ENCODE measurements around the gene GPX3.

Gene GPX3

DNA sequence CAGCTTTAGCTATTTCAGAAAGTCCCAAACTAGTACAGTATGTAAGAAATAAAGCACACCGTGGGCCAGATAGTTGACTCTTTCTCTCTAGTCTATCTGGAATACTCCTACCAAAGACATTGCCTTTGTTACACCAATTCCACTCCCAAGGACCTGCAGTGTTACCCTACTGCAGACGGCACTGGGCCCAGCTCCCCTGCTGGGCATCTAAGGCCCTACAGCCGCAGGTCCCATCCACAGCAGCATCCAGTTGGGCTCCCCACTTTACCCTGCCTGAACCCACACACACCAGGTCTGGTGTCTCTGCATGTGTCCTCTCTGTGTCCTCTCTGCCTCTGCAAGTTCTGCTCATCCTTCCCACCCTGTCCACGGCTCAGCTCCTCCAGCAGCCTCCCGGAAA lies 37.9 kb downstream of the GPX3 start:
- DNase-seq, result no peak

DNA sequence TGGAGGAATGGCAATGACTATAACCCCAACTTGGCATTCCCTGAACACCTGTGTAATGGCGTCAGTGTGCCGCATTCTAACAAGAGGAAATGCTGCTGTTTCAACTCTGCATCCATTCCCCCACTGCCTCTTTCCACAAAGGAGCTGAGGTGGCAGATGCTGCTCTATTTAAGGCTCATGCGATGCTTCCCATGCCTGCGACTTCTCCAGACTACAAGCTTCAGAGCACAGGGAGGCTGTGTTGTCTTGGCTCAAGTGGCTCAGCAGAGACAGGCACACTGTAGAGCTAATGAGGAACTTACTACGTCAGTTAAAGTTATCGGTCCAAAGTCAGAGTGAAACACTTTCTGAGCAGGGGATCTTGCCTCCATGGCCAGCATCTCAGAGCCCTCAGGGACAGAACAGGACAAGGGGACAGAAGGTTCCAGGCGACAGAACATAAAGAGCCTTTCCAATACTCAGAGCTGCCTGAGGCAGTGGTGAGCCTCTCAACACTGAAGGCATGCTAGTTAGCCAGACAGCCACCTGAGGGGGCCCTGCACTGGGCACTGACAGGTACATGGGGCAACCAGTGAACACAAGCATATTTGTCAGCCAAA lies 38.6 kb downstream of the GPX3 start:
- DNase-seq, result no peak

DNA sequence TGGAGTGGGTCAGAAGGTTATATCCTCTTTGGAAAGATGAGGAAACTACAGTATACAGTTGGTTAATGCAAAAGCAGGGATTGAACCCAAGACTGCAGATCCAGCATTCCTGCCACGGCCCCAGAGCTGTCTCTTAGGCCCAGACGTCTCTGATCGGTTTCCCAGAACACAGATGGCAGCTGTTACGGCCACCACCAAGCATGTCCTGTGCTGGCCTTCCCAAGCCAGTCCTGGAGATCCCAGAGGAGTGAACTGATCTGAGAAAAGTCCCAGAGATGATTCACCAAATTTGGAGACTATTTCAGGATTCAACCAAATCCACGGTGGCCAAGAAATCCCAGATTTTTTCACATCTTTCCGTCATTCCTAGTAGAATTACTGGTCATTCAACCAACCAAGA lies 40.4 kb downstream of the GPX3 start:
- DNase-seq, result no peak

DNA sequence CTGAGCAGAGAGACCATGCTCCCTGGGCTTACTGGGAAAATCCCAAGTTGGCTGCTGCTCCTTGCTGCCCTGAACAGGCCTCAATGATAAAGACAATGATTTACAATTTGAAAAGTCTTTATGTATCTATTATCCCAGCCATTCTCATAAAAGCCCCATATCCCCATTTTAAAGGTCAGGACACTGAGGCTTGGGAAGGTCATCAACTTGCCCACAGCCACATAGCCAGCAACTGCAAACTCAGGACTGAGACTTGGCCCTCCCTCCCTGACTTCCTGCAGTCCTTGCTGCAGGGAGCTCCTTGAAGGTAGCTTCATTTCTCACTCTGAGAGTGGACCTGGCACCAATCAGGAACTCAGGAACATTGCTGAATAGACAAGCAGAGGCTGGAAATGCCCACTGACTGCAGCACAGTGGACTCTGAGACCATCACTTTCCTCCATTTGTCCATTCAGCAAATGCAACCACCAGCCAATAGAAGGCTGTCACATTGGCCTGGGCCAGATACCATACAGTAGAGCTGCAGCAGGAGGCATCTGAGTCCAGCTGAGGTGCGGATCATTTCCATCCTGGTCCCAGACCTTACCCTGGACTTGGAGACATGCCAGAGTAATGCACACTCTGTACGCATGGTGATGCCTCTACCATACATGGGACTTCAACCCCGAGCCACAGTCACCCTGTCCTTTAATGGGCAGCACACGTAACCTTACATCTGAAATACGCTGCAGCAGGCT lies 42.2 kb downstream of the GPX3 start:
- no peak for DNase-seq

DNA sequence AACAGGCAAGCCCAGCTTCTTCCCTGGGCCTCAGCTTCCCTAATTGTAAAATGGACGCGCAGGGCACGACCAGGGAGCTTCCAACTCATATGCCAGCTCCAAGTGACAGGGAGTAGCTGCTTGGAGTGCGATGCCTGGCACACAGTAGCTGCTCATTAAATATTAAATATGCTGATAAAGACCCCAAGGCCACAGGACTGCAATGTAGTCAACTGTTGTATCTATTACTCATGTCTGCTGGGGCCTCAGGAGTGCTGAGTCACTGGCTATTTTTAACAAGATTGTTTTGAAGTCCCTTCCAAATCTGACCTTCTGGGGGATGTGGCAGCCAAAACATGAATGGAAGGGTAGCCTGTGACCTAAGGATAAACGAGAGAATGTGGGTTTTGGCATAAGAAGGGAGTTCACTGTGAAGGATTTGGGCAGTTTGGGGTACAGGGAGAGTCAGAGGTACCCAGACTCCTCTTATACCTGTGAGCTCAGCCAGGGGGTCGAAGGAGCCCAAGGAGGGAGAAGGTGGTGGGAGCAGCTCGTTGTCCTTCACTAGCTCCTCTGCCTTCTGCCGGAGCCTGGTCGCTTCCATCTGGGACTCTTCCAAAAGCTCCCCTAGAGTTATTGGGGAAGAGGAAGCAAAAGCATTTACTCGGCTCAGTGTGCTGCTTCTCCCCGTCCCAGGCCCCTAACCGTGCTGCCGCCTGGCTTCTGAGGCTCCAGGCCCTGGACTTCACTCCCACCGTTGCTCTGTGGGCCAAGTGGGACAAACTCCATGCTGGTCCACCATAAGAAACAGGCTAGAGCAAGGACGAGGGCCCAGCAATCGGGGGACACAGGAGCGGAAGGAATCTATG lies 43.0 kb downstream of the GPX3 start:
- no peak for DNase-seq

DNA sequence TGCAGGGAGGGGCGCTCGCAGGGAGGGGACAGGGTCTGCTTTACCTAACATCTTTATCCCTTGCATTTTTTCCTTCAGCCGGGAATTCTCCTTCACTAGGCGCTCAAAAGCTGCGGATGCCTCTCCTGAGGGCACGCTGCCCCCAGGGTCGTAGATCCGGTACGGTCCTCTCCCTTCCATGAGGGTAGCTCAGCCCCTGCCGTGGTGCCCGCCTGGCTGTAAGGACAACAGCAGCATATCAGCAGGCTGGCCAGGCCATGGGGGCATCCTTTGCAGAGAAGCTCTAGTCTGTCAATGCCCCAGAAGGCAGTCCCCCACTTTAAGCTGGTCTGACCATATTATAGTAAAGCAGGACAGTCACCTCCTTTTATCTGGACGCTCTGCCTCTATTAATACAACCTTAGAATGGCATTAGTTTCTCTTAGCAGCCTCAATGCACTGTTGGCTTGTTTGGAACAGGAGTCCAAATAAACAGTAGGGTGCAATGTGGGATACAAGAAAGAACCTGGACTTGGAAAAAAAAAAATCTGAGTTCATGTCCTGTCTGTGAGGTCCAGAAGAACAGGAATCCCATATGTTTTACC lies 44.6 kb downstream of the GPX3 start:
- no peak for DNase-seq

DNA sequence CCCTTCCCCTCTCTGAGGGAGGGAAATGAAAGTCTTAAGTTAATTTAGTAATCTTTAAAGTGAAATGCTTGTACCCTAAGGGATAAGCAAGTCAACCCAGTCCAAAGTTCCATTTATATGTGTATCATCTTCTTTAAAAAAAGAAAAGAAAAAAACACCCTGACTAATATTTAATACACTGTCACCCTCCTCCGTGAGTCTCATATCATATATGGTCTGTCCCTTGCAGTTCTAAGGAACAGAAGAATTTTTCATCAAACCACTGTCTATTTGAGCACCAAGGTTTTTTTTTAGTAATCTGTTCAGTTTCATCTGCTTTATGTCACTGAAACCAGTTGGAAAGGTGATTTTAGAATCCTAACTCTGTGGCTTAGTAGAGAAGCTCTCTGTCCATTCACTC lies 45.2 kb downstream of the GPX3 start:
- no peak for DNase-seq

DNA sequence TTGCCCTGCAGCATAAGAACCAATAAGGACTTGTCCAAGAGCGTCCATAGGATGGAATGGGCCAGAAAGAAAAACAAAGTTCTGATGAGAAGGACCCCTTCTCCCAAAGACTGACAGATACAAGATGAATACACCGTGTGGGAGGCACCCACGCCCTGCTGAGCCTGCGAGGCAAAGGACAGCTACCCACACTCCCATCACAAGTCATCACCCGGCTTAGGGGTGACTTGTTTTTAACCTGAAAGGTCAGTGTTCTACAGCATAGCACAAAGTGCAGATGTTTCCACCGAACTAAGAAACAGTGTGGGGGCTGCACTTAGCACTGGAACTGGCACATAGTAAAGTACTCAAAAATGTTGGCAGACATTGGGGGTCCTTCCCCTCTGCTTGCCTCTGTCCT lies 46.5 kb downstream of the GPX3 start:
- no peak for DNase-seq

DNA sequence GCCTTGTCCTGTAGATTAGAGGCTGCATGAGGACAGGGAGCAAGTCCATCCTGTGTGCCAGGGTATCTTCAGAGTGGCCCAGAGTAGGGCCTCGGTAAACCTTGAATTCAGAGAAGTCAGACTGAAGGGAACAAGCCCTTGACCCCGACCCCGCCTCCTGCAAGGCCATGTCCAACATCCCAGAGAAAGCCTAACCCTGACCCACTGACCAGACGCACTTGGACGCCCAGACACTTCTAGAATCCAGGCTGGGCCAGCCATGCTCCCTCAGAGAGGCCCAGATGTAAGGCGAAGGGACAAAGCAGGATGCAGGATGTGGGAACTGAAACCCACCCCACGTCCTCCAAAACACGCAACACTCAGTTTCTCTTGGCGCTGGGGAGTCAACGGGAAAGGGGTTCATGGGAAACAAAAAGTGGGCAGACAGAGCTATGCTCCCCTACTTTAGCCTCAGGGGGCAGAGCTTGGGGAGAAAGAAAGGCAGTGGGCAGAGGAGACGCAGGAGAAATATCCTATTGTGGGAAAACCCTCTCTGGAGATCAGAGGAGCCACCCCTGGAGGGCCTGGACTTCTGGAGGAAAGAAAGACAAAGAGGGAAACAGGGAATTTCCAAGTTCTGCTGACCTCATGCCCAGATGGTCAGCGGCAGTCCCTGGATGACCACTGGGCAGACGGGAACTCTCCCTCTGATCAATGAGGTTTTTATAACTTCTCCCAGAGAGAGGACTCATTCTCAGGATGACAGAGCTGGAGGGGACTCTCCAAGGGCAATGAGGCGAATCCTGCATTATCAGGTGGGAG lies 47.4 kb downstream of the GPX3 start:
- DNase-seq, result no peak

DNA sequence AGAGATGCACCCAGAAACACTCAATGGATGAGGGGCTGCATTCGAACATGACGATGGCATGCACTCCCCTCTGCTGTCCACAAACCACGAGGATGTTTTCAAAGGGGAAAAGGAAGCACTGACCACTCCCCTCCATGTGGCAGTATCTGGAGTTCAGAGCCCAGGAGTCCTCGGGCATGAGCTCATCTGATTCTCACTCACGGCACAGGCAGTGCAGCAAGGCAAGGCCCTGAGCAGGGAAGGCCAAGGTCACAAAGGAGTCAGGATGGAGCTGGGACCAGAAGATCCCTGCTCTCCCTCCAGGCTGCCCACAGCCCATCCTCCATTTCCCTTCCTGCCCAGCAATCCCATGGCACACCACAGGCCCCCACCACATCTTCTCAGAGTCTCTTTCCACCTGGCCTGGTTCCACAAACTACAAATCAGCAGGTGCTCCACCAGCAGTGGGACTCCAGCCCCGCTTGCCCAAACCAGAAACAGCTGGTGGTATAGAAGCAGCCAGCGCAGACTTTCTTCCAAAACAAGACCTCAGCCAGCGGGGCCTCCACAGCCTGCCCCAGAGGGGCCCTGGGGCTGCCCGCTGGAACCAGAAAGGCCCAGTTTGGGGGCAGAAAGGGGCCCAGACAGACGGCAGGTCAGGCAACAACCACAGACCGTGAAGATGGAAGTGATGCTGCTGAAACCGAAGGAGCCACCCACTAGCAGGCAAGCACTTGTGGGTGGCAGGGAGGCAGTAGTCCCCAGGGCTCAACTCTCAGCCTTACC lies 48.2 kb downstream of the GPX3 start:
- no peak for DNase-seq

DNA sequence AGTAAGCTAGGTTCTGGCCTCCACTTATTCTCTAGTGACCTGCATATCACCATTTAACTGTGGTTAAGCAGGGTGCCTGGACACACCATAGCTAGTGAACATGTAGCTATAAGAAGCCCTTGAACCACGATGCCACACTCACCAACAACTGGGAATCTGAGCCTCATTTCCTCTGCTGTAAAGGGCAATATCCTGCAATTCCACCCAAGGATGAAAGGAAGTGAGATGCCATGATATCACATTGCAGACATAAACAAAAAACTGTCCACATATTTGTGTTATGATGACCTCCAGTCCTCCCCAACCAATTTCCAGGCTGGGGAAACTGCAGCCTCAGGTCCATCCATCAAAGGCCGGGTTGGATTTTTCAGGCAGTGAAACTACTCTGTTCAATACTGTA lies 50.1 kb downstream of the GPX3 start:
- no peak for DNase-seq

DNA sequence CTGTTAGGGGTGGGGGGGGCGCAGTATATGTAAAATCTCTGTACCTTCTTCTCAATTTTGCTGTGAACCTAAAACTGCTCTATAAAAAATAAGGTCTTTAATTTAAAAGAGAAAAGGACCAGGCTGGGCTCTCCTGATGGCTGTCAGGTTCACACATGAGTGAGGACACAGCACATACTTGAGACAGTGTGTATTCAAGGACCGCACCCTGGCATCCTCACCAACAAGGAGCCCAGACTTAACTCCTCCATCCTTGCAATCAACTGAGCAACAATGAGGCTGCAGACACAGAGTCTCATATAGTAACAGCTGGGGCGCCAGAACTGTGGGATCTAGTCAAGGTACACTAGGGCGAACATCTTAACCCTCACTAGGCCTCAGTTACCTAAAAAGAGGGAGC lies 50.6 kb downstream of the GPX3 start:
- DNase-seq, result no peak

DNA sequence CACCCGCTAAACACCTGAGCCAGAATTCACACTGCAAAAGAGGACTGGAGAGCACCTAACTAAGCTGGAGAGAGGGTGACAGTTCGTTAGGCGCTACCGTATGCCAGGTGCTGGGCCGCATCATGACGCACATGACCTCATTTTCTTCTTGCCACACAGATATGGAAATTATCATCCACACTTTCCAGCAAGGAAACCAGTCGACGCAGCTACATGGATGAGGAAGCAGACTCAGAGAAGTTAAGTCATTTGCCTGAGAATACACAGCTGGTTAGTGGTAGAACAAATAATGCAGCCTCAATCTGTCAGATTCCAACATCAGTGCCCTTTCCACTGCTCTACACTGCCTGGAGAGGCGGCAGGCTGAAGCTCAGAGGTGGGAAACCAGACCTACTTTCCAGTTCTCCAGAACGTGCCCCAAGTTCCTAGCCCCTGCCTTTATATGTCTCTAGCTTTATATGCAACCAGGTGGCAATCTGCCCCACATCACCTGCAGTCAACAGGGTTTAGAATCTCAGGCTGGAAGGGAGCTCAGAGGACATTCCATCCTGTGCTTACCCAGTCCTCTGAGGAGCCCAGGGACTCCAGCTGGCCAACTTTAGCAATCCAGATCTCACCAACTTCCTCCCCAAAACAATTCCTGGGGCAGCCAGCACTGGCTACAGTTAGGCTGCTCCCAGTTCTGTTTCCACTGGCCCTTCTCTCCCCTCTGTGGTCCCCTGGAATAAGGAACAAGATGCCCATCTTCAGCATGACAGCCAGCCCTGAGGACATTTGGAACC lies 51.6 kb downstream of the GPX3 start:
- no peak for DNase-seq

DNA sequence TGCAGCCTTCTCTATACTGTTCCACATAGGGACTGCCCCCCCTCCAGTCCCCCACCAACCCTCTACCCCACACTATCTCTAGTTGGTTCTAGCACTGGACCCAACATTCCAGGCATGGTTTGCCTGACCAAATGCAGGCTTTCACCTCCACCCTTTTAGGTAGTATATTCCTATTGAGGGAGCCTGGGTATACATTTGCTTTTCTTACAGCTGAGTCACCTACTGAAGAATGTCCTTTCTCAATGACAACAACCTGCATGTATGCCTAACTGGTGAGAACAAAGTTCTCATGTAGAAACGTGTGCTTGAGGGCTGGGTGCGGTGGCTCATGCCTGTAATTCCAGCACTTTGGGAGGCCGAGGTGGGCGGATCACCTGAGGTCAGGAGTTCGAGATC lies 52.2 kb downstream of the GPX3 start:
- no peak for DNase-seq

DNA sequence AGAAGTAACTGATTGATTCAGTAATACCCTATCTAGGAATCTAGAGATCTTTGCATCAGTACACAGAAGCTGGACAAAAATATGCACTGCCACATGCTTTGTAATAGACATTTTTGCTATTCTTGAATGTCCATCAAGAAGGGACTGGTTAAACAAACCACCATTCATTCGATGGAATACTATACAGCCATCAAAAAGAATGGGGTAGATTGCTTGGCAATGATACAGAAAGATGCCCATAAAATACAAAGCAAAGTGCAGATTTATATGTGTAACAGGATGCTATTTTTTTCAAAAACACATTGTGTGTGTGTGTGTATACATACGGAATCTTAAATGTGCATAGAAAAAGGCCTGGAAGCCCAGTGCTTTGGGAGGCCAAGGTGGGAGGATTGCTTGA lies 52.9 kb downstream of the GPX3 start:
- no peak for DNase-seq

DNA sequence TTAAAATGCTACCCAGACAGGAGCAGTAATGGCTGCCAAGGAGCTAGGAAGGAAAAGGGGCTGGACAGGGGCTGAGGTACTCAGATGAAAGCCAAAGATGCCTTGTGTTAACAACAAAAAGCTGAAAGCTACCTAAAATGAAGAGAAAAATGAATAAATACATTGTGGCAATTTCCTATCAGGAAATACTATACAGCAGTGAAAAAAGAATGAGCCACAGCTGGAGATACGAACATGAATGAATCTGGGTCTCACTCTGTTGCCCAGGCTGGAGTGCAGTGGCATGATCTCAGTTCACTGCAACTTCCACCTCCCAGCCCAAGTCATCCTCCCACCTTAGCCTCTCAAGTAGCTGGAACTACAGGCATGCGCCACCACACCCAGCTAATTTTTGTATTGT lies 54.2 kb downstream of the GPX3 start:
- no peak for DNase-seq

DNA sequence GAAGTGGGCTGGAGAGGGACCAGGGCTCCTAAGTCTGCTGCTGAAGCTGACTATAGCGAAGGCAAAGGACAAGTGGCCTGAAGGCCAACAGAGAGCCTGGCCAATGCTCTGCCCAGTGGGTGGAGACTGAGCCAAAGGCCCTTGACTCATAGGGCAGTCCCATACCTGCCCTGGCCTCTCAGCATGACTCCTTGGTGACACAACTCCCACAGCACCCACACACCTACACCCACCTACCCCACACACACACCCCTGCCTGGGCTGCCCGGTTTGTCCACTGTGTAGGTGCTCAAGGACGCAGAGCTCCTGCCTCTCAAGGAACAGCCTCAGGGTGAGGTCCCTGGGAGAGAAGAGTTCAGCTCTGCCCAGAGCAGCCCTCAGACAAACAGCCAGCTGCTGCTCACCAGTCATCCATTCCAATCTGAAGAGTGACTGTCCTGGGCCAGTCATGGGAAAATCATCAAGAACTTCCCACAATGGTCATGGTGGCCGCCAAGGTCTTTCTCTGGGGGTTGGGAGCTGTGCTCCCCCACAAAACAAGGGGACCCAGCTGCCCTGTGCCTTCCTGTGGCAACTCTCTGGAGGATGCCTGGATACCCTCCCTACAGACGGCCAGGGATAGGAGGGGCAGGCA lies 55.4 kb downstream of the GPX3 start:
- no peak for DNase-seq

DNA sequence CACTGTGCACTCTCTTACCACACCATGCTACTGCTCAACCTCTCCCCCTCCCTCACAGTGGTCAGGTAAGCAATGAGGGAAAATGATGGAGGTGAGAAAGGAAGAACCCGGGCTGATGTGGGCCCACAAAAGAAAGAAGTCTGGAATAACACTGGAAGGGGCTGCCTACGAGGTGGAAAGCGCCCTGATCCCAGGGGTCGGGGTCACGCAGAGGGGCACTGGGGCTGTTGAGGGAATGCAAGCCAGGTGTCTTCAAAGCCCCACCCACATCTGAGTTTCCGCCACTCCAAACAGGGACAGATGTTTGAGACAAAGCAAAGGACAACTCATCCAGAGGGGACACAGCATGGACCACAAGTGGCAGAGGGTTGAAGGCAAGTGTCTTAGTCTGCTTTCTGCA lies 56.2 kb downstream of the GPX3 start:
- DNase-seq, result no peak

DNA sequence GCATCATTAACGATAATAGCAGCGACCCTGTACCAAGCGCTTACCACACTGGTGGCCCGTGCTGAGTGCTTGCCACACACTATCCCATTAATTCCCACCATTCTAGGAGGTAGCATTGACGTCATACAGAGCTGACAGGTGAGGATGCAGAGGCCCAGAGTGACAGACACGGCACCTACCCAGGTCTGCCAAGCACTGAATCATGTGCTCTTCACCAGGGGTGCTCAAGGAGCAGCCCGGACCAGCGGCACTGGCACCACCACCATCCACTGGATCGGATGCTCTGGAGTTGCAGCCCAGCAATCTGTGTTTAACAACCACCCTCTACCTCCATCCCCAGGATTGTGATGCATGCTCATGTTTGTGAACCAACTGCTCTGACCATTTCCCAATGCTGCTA lies 57.0 kb downstream of the GPX3 start:
- no peak for DNase-seq

DNA sequence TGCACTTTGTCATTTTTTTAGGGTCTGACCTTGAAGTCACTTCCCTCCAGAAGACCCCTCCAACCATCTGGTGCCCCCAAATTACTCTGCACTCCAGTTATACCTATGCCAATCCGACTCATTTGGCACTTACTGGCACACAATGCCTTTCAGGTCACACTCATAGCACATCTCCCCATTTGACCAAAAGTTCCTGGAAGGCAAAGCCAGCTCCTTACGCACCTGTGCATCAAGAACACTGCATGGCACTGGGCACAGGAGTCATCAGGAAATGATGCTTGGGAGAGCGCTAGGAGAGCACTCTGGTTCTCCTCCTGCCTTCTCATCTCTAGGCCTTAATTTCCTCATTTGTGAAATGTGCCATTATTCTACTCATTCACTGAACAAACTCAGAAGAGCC lies 57.6 kb downstream of the GPX3 start:
- DNase-seq, result no peak
